HuH-7.5 (cell line): Measurements from ENCODE around the gene KCNJ14.
"Not testable (repeated sequence)": the region's sequence is repeated elsewhere in the genome, so short reads cannot be mapped to it uniquely, and the experiment has no call there.

Source experiments
- DNase-seq: peaks from one replicate; pipeline ENCODE4 v3.0.0; 2011; ENCODE audit warnings: low spot score

The KCNJ14 gene

DNA sequence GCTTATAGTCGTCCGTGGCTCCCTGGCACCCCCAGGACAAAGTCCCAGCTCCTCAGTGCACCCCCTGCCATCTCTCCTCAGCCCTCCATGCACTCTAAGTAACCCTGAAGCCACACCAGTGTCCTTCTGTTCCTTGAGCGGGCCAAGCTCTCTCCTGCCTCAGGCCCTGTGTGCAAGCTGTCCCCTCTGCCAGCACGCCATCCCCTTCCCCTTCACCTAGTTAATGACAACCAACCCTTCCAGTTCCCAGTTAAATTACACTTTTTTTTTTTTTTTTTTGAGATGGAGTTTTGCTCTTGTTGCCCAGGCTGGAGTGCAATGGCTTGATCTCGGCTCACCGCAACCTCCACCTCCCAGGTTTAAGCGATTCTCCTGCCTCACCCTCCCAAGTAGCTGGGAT, 33.1 kb downstream of the KCNJ14 start:
- DNase-seq = not testable (repeated sequence)

- DNase-seq = peak; percentile 98
Observed at GRCh38 chr19:48489608-48490216, 34.3 kb downstream of the KCNJ14 start.

- peak; percentile 72 for DNase-seq
Observed at GRCh38 chr19:48490981-48491792, 35.8 kb downstream of the KCNJ14 start.

- DNase-seq = no peak
Observed at GRCh38 chr19:48491793-48492123, 36.4 kb downstream of the KCNJ14 start.

GRCh38 chr19:48492925-48493717, 37.7 kb downstream of the KCNJ14 start:
- peak; percentile 98 for DNase-seq

- DNase-seq = no peak
Observed at GRCh38 chr19:48493718-48494401, 38.5 kb downstream of the KCNJ14 start.

GRCh38 chr19:48495396-48495795, 40.0 kb downstream of the KCNJ14 start:
- DNase-seq = no peak

- DNase-seq = no peak
Observed at GRCh38 chr19:48496959-48497727, 41.8 kb downstream of the KCNJ14 start.

- DNase-seq = no peak
Observed at GRCh38 chr19:48497728-48498594, 42.6 kb downstream of the KCNJ14 start.

- no peak for DNase-seq
Observed at GRCh38 chr19:48498595-48499311, 43.4 kb downstream of the KCNJ14 start.

- DNase-seq = no peak
Observed at GRCh38 chr19:48499316-48500090, 44.1 kb downstream of the KCNJ14 start.

- no peak for DNase-seq
Observed at GRCh38 chr19:48500830-48501493, 45.6 kb downstream of the KCNJ14 start.

GRCh38 chr19:48501494-48502349, 46.3 kb downstream of the KCNJ14 start:
- DNase-seq = peak; percentile 87

DNA sequence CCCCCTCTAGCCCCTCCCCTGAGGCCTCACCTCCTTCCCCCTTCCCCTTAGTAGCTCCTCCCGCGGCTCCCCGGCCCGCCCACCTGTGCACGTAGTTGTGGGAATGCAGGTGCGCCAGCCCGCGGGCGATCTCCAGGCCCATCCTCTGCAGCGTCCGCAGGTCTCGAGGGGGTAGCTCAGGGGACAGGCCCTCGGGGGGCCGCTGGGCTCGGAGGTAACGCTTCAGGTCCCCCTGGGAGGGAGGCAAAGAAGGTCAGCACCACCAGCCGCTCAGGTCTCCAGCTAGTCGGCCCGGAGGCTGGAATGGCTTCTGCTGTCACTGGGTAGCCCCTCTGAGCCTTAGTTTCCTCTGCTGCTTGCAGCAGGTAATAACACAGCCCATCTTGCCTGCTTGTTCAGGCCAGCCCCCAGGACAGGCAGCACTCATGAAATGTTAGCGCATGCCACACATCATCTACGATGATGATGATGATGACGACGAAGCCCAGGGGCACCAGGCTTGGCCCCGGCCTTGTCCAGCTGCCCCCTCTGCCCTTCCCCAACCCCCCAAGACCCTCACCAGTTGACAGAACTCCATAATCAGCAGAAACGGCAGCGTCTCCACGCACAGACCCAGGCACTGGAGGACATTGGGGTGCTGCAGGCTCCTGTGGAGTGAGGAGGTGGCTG, 47.1 kb downstream of the KCNJ14 start:
- no peak for DNase-seq

GRCh38 chr19:48506138-48506733, 50.9 kb downstream of the KCNJ14 start:
- peak; percentile 70 for DNase-seq

- DNase-seq = no peak
Observed at GRCh38 chr19:48507911-48508439, 52.6 kb downstream of the KCNJ14 start.
